MV-4-11 (cell line): Measurements from ENCODE around the gene OLFML2A.
A peak's percentile ranks its signal among the peaks of the same experiment; 100 is the strongest.
"Not testable (repeated sequence)": the region's sequence is repeated elsewhere in the genome, so short reads cannot be mapped to it uniquely, and the experiment has no call there.

ENCODE experiments used
- DNase-seq: peaks from one replicate; lab custom pipeline; 2025; lab: John Stamatoyannopoulos, UW

The OLFML2A gene

DNA sequence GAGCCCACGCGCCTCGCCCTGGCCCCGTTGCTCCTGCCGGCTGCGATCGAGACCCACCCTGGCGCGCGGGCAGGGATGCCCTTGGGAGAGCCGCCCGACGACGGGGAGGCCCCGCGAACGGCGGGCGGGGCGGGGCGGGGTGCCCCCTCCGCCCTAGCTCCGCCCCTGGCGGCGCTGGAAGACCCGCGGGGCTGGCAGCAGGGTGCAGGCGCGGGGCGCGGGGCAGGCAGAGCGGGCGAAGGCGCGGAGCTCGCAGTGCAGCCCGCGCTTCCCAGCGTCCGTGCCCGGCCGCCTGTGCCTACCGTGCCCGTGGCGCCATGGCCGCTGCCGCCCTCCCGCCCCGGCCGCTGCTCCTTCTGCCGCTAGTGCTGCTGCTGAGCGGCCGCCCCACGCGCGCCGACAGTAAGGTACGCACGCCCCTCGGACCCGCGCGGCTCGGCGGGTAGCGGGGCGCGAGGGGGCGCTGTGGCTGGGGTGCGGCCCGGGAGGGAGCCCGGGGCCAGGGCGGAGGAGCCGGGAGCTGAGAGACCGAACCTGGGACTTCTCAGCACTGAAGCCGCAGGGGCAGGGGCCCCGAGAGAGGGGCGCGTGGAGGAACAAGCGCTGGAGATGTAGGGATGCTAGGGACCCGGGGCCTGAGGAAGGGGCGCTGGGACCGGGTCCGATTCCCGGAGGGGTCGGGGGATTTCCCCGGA lies at the start of gene OLFML2A:
Gene OLFML2A, plus strand, starts transcription at position 180 of the 695 bp plus-strand sequence. Its CDS starts 138 bp downstream, at position 318.
- no peak for DNase-seq

DNA sequence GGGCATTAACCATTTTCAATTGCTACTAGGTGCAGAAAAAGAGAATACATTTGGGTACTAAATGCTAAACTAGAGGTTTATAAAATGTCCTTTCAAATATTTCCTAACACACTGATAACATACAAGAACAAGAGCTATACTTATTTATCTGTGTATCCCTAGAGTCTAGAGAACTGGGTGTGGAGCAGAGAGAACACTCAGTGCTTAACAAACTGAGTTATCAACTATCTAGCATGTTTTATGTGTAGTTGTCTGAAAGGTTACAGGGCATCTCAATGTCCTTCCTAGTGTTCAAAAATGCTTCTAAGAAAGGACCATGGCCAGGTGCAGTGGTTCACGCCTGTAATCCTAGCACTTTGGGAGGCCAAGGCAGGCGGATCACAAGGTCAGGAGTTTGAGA lies 46.2 kb upstream of the OLFML2A start:
- no peak for DNase-seq

DNA sequence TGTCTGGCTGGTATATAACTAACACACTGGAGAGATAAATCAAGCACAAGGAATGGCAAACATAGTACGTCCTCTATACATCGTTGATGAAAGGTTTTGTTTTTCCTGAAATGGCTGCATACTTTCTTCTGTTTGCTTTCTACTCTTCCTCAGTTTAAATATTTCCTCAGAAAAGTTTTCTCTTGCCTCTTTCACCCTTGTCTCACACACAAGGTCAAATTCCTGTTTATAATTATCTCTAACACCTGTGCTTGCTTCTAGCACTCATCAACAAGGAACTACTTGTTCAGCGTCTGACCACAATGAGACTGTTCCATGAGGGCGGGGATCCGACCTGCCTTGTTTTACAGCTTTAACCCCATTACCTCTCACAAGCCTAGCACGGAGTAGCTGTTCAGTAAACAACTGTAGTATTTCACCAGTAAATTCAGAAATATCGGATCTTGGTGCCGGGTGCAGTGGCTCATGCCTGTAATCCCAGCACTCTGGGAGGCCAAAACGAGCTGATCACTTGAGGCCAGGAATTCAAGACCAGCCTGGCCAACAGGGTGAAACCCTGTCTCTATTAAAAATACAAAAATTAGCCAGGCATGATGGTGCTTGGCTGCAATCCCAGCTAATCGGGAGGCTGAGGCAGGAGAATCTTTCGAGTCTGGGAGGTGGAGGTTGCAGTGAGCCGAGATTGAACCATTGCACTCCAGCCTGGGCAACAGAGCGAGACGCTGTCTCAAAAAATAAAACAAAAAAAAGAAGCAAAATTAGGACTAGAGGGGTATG lies 42.8 kb upstream of the OLFML2A start:
- no peak for DNase-seq

DNA sequence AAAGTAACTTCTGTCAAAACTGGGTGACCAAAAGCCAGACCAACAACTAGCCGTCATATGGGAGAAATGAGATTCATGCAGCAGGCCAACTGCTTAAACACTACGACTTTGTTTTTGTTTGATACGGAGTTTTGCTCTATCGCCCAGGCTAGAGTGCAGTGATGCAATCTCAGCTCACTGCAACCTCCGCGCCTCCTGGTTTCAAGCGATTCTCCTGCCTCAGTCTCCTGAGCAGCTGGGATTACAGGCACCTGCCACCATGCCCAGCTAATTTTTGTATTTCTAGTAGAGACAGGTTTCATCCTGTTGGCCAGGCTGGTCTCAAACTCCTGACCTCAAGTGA lies 42.2 kb upstream of the OLFML2A start:
- not testable (repeated sequence) for DNase-seq

DNA sequence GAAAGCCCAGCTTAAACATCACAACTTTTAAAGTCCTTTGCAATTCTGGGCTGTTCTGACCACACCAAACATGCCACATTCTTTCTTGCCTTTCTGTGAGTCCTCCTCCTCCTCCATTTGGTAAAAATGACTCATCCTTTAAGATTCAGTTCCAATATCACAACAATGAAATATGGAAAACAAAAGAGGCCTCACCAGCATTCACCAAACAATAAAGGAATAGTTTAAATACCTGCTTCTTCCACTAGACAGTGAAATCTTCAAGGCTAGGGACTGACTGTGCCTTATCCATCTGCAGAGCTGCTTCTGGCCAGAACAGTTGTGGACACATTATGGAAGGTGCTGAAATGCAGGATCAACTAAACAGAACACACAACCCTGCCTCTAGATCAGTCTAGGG lies 41.8 kb upstream of the OLFML2A start:
- DNase-seq = peak; percentile 30

DNA sequence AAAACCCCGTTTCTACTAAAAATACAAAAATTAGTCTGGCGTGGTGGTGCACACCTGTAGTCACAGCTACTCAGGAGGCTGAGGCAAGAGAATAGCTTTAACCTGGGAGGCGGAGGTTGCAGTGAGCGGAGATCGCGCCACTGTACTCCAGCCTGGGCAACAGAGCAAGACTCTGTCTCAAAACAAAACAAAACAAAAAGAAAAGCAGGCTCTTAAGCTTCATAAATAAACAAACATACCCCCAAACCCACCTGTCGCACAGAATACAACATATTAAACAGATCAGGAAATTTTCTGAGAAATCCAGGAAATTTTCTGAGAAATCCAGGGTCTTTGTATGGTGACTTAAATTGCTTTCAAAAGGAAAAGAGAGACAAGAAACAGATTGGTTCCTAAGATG lies 38.9 kb upstream of the OLFML2A start:
- DNase-seq = not testable (repeated sequence)

DNA sequence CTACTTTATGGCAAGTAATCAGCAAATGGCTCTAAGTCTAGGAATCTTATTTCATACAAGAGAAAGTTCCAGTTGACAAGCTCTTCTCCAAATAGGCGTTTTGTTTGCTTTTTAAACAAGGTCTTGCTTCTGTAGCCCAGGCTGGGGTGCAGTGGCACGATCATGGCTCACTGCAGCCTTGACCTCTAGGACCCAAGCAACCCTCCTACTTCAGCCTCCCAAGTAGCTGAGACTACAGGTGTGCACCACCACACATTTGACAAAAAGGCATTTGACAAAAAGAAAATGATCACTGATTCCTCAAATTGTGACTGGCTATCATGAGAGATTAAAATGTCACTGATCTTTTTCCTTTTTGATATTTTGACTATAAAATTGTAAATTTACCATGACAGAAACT lies 37.6 kb upstream of the OLFML2A start:
- no peak for DNase-seq

DNA sequence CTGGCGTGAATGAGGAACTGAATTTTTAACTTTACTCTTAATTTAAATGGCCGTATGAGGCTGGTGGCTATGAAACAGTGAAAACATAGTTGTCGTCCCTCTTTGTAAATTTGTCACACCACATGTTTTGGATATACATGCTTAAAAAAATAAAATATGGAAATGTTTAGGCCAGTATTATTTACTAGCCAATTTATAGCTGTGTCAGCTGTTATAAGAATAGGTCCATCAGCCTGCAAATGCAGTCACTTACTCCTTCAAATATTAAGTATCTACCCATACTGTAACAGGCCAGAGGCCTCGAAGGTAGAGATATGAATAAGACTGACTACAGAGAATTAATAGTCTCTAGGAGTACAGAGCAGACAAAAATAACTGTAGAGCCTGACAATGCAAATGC lies 35.8 kb upstream of the OLFML2A start:
- DNase-seq = no peak

DNA sequence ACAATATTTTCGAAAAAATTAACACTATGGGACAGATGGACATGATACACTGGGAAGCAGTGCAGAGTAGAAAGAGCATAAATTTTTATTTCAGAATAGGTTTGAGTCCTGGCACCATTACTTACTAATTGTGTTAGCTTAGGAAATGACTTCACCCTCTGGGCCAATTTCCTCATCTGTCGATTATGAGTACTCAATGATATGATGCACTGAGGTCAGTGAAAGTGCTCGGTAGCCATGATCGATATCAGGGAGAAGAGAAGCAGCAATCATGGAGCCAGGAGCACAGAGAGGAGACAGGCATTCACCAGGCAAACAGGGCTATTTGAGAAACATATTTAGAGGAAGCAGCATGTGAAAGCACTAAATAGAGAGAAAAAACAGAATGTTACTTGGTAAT lies 35.3 kb upstream of the OLFML2A start:
- DNase-seq = no peak

DNA sequence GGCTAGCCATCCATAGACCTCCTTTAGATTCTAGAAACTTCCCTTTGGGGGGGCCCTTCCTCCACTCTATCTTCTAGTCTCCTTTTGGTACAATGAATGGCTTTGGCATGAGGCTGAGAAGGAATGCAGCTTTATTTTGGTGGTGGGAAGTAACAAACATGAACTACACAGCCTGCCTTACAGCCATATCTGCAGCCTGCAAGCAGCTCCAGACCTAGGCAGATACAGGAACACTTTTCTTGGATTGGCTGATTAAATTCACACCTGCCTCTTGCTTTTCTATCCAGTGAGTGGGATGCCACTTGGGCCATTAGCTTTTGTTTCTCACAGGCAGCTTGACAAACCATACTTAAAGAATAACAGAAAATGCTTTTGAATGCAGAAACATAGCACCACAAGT lies 34.0 kb upstream of the OLFML2A start:
- DNase-seq = no peak

DNA sequence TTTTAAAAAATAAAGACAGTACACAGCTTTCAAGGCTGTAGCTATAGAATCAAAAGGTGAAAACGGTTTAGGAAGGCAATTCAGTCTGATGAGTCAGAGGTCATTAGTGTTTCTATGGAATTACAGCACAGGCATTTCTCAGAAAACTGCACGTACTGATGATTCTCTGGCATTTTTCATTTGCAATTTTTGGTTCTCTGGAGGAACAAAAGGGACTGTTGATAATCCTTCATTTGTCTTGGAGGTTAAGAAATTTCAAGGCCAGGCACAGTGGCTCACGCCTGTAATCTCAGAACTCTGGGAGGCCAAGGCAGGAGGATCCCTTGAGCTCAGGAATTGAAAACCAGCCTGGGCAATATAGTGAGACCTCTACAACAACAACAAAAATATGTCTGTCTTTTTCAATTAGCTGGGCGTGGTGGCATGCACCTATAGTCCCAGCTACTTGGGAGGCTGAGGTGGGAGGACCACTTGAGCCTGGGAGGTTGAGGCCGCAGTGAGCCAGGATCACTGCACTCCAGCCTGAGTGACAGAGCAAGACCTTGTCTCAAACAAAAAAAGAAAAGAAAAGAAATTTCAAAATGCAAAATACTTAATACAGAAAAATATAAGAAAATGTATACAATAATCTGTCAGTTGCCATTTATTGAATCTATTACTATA lies 33.1 kb upstream of the OLFML2A start:
- DNase-seq = peak; percentile 22

DNA sequence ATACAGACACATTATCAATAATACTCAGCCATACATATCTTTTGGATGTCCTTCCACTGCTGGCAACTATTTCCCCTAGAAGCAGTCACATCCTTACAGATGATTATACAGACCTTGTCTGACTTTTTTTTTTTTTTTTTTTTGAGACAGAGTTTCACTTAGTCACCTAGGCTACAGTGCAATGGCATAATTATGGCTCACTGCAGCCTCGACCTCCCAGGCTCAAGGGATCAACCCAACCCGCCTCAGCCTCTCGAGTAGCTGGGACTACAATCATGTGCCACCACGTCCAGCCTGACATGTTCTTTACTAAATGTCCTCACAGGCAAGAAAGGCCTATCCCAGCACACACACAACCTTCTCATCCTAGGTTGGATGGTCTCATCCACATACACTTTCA lies 29.9 kb upstream of the OLFML2A start:
- DNase-seq = no peak

DNA sequence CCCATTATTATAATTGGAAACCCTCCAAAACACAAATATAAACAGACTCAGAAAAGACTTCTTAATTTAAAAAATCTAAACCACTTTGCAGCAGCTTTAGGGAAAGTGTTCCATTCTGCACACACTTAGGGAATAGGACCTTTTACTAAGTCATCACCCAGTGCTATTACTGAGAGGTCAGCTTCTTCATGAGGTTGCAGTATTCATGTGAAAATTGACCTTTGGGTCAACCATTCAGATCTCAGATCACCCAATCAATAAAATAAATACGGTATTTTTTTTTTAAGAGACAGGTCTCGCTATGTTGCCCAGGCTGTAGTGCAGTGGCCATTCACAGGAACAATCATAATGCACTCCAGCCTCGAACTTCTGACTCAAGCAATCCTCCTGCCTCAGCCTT lies 27.6 kb upstream of the OLFML2A start:
- DNase-seq = no peak

DNA sequence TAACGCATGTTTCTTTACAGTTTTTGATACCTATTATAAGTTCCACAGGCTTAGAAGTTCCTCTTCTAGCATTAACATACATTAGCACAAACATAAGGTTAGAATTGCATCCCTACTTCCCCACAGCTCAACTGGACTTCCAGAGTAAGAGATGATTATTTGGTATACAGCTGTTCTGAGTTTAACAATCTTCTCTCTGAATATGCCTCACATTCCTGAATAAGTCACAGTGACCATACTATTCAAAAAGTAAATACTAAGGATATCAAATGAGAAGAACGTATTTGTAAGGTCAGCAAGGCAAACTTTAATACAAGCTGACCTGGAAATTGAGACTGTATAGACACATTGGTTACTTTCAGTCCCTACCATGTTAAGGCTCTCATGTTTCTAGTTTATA lies 27.2 kb upstream of the OLFML2A start:
- peak; percentile 8 for DNase-seq

DNA sequence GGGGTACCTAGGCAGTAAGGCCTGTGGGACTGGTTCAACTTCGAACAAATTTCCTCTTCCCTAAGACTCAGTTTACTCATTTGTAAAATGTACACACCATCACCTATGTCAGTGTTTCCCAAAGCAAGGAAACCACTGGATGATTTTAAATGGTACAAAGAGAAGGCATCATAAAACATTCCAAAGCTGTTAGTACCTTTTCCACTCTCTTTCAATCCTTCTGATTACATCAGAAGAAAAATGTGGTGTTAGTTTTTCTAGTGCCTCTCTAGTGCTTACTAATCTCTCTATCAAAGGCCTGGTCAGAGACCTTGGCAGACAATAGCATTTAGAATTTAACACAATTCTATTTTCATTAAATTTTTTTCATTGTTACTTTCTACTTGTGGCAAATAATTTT lies 24.0 kb upstream of the OLFML2A start:
- no peak for DNase-seq

DNA sequence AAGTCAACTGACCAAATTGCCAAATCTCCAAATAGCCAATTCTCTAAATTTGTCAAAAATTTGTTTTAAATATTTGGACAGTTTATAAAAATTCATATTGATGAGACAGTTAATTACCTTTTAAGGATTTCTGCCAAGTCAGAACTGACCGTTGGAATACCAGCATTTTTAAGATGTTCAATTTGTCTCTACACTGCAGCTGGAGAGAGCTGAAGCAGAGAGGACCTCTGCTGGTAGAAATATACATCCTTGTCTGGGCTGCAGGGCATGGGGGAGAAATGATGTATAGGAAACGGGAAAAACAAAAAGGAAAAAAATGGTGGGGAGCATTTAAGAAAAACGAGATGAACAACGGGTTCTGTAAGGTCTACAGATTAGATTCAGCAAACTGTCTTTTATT lies 22.6 kb upstream of the OLFML2A start:
- peak; percentile 16 for DNase-seq

DNA sequence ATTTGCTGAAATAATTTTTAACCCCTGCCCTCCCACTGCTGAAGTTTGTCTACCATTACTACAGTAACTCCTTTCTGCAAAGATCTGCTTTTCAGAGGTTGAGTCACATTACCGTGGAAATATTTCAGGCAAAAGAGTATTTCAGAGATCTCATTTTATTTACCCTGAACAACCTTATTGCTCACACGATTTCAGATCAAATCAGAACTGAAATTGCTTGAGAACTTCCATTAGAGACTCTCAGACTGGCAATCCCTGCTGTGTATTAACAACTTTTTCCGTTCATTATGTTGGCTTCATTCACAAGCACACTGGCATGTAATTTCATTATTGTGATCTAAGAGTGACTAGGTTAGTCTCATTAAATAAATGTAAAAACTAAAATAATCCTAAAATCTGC lies 21.9 kb upstream of the OLFML2A start:
- DNase-seq = no peak

DNA sequence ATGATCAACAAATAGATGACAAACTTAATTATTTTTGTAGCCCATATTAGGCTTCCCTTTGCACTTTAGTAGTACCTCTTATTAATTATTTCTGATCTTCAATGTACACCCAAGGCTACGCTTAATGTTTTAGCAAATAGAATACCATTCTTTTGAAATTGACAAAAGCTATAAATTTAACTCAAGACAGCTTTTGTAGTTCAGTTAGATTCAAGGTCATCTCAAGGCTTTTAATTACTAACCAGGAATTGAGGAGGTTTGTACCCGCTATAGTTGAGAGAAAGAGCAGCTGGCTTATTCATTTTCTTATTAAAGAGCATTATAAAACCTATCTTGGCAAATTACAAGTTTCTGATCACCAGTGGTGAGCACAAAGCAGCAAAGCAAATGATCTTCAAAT lies 20.9 kb upstream of the OLFML2A start:
- DNase-seq = no peak

DNA sequence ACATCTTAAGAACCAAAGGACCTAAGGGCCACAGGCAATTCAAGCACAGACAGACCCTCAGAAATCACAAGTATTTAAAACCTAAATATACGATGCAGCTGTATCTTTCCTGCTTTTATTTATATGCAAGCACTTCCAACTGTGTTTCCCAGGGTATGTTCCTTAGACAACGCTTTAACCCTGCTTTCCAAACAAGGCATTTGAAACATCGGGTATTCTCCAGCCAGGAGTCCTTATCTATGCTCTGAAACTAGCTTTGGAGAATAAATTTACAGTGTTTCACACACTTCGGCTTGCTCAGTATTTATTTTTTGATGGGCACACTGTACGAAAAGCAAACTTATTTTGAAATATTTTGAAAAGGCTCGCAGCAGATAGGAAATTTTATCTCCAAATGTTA lies 19.3 kb upstream of the OLFML2A start:
- no peak for DNase-seq

DNA sequence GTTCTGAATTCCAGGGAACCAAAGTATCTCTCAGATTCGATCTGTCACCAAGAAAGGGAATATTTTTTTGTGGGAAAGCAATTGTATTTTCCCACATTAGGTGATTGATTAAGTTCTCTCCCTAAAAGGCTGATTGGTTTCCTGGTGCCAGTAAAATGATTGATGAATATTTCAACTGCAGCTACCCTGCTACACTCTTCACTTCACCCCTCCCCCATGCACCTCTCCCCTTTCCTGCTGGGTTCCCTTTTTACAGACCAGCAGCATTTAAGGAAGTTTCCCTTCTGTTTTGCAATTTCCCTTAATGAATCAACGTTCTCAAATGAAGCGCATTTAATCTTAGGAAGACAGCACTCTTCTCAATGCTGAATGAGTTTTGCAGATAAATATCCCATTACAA lies 18.9 kb upstream of the OLFML2A start:
- peak; percentile 87 for DNase-seq

DNA sequence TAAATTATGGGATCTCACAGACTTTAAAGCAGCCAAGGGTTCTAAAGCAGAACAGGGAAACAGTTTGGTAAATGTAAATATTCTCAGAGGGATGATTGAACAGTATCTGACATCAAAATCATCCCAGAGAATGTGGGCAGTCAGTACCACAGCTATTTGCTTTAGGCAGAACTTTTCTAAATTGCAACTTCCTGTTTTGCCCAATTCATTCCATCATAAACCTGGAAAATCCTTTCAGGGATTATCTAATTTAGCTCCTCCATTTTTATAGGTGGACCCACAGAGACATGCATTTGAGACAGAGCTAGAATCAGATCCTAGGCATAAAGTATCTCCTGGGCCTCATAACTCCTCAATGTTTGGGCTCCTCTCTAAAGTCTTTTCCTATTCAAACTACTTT lies 18.2 kb upstream of the OLFML2A start:
- DNase-seq = no peak

DNA sequence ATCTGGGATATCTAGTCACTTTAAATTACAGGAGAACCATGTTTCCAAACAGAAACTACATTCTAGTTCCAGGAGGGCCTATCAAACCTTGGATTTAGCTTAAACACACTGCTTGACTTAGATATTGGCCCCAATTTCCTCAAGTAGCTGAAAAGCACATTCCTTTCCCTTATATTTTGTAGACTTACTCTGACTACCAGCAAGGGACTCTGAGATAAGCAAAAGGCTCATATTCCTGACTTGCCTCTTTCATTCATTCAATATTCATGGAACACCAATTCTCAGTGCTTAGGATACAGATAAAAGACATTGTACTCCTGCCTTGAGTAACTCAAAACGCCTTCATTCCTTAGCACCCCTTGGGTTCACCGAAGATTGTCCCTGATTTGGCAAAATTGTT lies 17.6 kb upstream of the OLFML2A start:
- DNase-seq = no peak

DNA sequence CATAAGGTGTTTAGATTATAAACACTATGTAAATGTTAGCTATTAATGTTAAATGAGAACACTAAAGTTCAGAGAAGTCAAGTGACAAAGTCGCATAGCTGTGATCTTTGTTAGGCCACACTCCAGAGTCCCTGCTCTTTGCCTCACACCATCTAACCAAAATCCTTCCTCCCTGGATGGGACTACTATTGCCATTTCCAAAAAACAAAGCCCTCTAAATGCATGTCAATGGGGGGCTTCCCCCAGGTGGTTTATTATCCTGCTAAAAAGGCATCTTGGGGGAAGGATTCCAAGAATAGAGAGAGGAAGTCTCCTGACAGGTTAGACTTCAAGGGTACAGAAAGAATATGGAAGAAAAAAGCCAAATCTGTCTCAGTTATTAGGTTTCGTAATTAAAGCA lies 16.2 kb upstream of the OLFML2A start:
- no peak for DNase-seq
